ENCODE measurements around the gene FMNL2.

- no peak for TF ChIP-seq EP300 (IDR thresholded peaks at IDR 0.05)
- TF ChIP-seq, protein P1, sequence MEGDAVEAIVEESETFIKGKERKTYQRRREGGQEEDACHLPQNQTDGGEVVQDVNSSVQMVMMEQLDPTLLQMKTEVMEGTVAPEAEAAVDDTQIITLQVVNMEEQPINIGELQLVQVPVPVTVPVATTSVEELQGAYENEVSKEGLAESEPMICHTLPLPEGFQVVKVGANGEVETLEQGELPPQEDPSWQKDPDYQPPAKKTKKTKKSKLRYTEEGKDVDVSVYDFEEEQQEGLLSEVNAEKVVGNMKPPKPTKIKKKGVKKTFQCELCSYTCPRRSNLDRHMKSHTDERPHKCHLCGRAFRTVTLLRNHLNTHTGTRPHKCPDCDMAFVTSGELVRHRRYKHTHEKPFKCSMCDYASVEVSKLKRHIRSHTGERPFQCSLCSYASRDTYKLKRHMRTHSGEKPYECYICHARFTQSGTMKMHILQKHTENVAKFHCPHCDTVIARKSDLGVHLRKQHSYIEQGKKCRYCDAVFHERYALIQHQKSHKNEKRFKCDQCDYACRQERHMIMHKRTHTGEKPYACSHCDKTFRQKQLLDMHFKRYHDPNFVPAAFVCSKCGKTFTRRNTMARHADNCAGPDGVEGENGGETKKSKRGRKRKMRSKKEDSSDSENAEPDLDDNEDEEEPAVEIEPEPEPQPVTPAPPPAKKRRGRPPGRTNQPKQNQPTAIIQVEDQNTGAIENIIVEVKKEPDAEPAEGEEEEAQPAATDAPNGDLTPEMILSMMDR (IDR thresholded peaks at IDR 0.05) = no peak
- TF ChIP-seq POLR2A (IDR thresholded peaks at IDR 0.05) = no peak
Measured at GRCh38 chr2:152552888-152553287, 217.9 kb downstream of the FMNL2 start.
